ENCODE results near the gene RAD9B.
"Not testable (repeated sequence)": the region's sequence is repeated elsewhere in the genome, so short reads cannot be mapped to it uniquely, and the experiment has no call there.

Gene RAD9B

GRCh38 chr12:110501752-110502738 is at the start of gene RAD9B, which contains the start of gene VPS29:
Gene RAD9B (plus strand): TSS chr12:110502331. CDS start chr12:110502338, 7 bp downstream.
Gene VPS29 (minus strand): TSS chr12:110502111. CDS start chr12:110502051, 60 bp downstream.
- DNase-seq, result peak; percentile 99

DNA sequence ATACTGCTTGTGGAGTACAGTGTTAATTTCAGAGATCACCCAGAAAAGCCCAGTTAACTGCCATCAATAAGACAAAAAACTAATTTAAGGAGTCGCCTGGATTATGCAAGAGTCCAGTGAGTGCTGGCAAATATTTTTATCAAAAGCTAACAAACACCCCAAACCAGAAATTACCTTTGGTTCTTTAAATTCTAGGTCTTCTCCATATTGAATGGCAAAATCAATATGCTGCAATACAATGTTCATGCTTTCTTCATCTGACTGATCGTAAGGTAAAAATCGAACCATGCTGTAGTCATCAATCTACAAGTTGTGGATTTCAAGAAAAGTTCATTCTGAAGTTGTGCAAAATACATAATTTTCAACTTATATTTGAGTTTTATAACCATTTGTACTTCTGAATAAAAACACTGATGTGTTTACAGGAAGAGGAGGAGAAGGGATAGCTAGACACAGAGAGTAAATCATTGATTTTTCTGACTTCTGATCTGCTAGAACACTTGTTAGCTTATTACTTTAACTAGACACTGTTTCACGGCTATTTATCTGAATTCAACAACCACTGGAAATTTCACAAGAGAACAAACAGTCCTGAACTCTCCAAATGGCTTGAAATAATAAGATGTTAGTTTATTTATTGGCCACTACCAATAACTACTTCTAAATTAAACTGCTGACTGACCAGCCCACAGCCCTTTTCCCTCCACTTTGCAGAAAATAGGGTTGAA is 48.4 kb upstream of the RAD9B start:
- no peak for DNase-seq

GRCh38 chr12:110458756-110459155 is 43.4 kb upstream of the RAD9B start:
- no peak for DNase-seq

DNA sequence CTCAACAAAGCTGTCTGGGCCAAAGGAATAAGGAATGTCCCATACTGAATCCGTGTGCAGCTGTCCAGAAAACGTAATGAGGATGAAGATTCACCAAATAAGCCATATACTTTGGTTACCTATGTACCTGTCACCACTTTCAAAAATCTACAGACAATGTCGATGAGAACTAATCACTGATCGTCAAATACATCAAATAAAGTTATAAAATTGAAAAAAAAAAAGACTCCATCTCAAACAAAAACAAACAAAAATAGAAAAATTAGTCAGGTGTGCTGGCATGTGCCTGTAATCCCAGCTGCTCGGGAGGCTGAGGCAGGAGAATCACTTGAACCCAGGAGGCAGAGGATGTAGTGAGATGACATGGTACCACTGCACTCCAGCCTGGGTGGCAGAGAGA is 40.9 kb upstream of the RAD9B start:
- not testable (repeated sequence) for DNase-seq

DNA sequence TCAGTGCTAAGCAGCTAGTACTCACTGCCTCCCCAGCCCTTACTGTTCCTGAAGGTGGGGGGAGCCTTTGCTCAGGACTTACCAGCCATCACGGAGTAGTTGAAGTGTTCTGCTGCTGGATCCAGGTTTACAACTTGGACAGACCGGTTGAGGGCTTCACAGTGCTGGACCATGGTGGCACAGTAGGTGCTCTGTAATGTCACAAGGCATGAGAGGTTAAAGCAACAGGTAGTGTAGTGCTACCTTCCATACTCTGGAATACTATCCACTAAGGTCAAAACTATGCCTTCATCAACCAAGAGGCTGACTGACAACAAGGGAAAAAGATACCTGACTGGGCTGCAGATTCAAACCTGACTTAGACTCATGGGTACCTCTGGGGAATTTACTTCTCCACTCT is 37.1 kb upstream of the RAD9B start:
- no peak for DNase-seq

- DNase-seq, result not testable (repeated sequence)
These were observed 36.4 kb upstream of the RAD9B start for GRCh38 chr12:110465765-110466164.

- no peak for DNase-seq
These were observed 35.3 kb upstream of the RAD9B start for GRCh38 chr12:110466791-110467190.

- DNase-seq, result no peak
These were observed 34.3 kb upstream of the RAD9B start for GRCh38 chr12:110467847-110468213.

GRCh38 chr12:110468214-110469048 is 33.7 kb upstream of the RAD9B start, which contains the start of the genes FAM216A and GPN3:
Gene FAM216A (plus strand): TSS chr12:110468845. CDS start chr12:110468876, 31 bp downstream.
Gene GPN3 (minus strand): TSS chr12:110468257. CDS start chr12:110468203, 54 bp downstream.
- peak; percentile 99 for DNase-seq

- DNase-seq, result no peak
These were observed 26.7 kb upstream of the RAD9B start for GRCh38 chr12:110475426-110475825.

GRCh38 chr12:110498984-110499706 is 3.0 kb upstream of the RAD9B start:
- no peak for DNase-seq

DNA sequence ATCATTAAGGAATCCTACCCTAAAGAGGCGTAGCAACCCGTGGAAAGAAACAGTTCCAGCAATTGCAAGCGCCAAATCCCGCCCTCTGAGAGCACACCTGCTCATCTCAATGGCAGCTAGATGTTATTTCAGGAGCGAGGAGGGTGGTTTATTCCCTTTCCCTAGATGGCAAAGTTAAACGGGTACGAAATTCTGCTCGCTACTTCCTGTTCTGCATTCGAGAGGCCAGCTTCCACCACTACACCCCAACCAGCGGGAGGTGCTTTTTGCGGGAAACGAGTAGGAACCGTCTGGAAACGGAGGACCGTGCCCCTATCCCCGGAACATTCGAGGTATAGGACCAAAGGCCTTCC is 756 bp upstream of the RAD9B start:
- DNase-seq, result no peak

GRCh38 chr12:110503432-110503831 is 1.3 kb downstream of the RAD9B start:
- DNase-seq, result no peak

GRCh38 chr12:110505332-110505731 is 3.2 kb downstream of the RAD9B start:
- DNase-seq, result no peak

- DNase-seq, result no peak
These were observed 6.0 kb downstream of the RAD9B start for GRCh38 chr12:110508071-110508586.

GRCh38 chr12:110513842-110514241 is 11.7 kb downstream of the RAD9B start:
- DNase-seq, result no peak

GRCh38 chr12:110514363-110514762 is 12.2 kb downstream of the RAD9B start:
- no peak for DNase-seq

DNA sequence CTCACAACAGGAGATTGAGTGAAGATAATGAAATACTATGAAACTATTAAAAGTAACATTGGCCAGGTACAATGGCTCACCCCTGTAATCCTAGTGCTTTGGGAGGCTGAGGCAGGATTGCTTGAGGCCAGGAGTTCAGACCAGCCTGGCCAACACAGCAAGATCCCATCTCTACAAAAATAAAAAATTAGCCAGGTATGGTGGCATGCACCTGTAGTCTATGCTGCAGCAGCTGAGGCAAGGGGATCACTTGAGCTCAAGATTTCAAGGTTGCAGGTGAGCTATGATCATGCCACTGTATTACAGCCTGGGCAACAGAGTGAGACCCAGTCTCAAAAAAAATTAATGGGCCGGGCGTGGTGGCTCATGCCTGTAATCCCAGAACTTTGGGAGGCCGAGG is 14.9 kb downstream of the RAD9B start:
- no peak for DNase-seq

DNA sequence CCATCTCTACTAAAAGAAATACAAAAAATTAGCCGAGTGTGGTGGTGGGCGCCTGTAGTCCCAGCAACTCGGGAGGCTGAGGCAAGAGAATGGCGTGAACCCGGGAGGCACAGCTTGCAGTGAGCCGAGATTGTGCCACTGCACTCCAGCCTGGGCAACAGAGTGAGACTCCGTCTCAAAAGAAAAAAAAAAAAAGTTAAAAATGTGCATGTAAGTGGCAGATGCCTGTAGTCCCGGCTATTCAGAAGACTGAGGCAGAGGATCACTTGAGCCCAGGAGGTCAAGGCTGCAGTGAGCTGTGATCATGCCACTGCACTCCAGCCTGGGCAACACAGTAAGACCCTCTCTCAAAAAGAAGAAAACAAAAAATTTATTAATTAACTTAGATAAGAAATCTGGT is 15.9 kb downstream of the RAD9B start:
- not testable (repeated sequence) for DNase-seq

DNA sequence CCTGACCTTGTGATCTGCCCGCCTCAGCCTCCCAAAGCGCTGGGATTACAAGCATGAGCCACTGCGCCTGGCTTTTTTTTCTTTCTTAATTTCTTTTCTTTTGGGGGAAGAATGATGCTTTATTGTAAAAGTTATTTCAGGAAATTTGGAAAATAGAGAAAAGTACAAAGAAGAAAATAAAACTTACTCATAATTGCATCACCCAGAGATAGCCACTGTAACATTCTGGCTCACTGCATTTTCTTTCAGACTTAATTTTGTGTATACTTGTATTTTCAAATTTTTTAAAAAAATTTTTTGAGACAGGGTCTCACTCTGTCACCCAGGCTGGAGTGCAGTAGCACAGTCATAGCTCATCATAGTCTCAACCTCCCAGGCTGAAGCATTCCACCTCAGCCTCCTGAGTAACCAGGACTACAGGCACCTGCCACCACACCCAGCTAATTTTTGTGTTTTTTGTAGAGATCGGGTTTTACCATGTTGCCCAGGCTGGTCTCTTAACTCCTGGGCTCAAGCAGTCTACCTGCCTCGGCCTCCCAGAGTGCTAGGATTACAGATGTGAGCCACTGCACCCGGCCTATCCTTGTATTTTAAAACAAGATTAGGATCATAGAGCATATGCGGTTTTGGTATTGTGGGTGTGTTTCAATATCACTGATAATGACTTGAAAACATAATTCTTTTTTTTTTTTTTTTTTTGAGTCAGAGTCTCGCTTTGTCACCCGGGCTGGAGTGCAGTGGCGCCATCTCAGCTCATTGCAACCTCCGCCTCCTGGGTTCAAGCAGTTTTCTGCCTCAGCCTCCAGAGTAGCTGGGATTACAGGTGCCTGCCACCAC is 19.0 kb downstream of the RAD9B start:
- DNase-seq, result not testable (repeated sequence)
